GM10847 (cell line): ENCODE data around the gene AHR.

Source experiments
- POLR2A ChIP-seq: IDR thresholded peaks from 2 replicates; pipeline ENCODE4 v1.6.1; 2011; ENCODE audit not compliant: insufficient read length; ENCODE audit errors: extremely low read depth

The AHR gene

GRCh38 chr7:17299483-17299991 lies 1.1 kb downstream of the AHR start:
- no peak for TF ChIP-seq POLR2A

DNA sequence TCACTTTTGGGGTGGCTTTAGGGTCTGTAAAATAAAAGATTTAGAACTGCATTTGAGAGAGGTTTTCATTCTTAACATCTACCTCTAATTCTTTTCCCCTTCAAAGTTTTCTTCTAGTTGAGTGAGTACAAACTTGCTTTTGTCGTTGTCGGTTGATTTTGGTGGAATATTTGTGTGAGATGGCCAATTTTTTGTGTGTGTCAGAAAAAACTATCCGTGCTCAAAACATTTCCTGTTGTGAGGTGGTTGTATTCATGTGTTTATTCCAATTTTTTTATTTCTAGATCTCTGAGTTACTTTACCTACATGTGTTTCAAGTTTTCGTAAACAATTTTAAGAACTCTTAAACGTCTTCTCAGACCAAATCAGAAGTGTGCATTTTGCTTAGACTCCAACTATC lies 1.6 kb downstream of the AHR start:
- no peak for TF ChIP-seq POLR2A

- TF ChIP-seq POLR2A = no peak
Measured at GRCh38 chr7:17300437-17300836, 2.0 kb downstream of the AHR start.

DNA sequence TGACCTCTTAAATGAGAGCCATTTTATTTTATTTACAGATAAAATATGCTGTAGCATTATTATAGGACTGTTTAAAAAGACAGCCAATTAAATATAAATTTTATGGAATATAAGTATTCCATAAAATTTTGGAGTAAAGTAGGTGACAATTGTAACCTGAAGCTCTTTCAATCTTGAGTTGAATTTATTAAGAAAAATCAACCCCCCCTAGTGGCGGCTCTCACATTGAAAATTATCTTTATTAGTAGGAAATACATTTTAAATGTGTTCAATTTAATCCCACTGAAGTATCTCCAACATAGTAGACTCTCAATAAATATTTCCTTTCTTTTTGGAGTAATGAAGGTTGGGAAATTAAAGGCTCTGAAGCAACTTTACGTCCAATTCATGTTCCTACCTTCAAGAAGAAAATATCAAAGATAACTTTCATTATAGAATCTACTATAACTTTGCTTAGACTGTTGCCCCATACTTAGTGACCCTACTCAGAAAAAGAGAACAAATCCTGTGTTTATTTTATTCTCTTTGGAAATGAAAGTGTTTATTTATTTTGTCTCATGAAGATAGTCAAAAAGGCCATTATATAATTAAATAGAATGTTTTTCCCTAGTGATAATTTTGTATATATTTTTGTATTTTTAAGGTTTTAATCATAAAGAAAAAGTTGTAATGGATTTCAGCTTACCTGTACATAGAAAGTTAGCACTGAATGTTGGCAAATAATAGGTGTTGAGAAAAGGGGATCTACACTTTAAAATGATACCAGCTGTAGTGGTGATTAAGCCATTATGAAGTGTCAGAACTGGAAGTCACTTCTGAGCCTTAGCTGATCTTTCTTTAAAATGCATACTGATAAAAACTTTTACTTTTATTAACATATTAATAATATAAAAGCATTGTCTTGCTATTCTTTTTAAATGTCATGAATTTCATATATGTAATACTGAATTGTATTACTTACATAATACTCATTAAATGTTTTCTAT lies 3.3 kb downstream of the AHR start:
- no peak for TF ChIP-seq POLR2A

DNA sequence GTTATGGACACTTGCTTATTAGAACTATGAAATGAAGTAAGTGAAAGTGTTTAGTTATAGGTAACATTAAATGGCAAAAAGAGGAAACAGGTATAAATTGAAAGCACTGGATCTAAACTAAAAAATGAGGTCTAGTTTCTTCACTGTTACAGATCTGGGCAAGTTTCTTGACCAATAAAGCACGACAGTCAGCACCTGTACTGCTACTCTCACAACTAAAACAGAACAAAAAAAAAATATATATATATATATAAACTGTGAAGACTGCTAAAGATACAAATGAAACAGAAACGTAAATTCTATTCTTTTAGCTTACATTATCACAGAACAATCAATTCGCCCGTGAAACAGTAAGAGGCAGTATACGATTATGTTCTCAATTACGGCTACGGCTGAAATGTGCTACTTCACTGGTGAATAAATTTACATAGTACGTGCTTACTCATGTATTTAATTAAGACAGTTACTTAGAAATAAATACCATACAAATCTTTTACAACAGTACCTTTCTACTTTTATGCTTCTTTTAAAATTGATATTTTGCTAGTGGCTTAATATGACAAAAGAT lies 4.2 kb downstream of the AHR start:
- TF ChIP-seq POLR2A = no peak

- TF ChIP-seq POLR2A = no peak
Measured at GRCh38 chr7:17304926-17305325, 6.5 kb downstream of the AHR start.

GRCh38 chr7:17305387-17306171 lies 7.1 kb downstream of the AHR start:
- TF ChIP-seq POLR2A = no peak

DNA sequence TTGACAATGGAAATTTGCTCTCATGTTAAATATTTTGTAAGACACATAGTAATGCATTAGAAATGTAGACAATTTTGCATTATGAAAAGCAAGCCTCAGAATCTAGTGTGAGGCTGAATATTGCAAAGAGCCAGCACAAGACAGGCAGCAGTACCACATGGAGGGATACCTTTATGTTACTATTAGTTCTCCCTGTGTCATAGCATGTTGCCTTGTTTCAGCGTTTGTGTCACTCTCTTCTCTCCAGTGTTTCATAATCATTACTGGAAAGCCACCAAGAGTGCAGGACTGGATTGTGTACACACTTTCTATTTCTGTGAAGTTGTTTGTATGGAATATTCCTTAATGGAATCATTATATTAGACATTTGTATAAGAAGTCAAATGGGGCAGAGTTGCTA lies 8.5 kb downstream of the AHR start:
- no peak for TF ChIP-seq POLR2A

GRCh38 chr7:17307558-17307957 lies 9.1 kb downstream of the AHR start:
- TF ChIP-seq POLR2A = no peak

DNA sequence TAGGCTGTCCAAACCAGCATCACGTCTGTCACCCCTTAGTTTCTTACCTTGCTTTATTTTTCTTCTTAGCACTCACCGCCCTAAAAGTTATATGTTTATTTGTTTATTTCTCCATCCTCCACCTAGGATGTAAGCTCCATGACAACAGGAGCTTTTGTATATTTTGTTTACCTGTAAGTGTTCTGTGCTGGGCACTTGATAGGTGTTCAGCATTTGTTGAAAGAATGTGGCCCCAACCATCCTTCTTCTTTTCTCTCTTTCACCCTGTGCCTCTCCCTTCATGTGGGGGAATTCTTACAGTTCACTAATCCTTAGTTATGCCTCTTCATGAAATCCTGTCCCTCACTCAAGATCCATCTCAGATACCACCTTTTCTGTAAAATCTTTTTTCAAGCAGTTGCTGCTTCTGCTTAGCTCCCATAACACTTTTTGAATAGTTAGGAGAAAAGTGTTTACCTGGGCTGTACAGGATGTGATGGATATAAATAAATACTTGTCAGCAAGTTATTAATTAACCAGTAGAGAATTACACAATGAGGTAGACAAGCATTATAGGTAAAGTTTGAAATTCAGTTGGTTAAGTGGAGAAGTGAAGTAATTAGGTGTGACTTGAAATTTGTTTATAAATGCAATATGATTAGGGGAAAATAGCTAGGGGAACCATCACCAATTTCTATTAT lies 9.7 kb downstream of the AHR start:
- TF ChIP-seq POLR2A = no peak

- no peak for TF ChIP-seq POLR2A
Measured at GRCh38 chr7:17311194-17311593, 12.7 kb downstream of the AHR start.

- no peak for TF ChIP-seq POLR2A
Measured at GRCh38 chr7:17311952-17312351, 13.5 kb downstream of the AHR start.

GRCh38 chr7:17312641-17313040 lies 14.2 kb downstream of the AHR start:
- TF ChIP-seq POLR2A = no peak

GRCh38 chr7:17313194-17313593 lies 14.7 kb downstream of the AHR start:
- TF ChIP-seq POLR2A = no peak

DNA sequence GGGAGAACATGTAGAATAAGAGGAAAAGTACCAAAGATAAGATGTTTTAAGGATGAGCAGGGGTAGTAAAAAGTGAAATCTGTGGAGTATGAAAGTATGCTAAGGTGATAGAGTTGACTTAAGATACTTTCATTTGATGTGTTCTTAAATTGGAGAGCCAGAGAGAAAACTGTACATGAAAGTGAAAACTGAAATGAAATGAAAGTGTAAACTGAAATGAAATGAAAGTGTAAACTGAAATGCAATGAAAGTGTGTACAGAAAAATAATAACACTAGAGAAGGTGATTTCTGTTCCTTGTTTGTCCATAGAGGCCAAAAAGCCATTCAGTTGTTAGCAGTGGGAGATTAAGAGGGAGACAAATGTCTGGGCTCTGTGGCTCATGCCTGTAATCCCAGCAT lies 17.5 kb downstream of the AHR start:
- TF ChIP-seq POLR2A = no peak
